ENCODE data around the gene ZNF853.

The ZNF853 gene

DNA sequence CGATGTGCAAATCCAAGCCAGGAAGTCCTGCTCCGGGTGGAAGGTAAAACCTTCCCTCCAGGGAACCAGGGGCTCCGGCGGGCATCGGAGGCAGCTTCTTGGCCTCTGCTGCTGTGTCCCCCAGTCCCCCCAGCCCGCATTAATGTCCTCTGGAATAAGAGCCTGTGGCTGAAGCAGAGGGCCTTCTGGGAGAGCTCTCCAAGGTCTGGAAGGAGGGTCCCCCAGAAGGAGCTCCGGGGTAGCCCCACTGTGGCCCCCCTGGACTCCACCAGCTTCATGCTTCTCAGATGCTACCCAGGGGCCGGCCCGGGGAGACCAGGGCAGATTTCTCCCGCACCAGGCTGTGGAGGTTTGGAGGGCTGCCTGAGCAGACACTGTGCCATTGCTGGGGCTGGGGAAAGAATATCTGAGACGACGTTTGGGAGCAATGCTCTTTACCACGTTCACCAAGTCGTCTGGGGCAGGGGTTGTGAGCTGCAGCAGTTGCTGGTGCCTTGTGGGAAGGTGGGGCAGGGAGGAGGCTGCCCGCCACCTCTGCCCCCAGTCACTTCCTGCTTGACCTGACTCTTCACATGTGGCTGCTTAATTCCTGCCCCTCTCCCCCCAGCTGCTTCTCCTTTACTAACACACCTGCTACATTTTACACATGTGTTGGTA is 8.3 kb downstream of the ZNF853 start:
- H3F3A ChIP-seq (ENCODE audit: control insufficient read depth, insufficient read depth) = no peaks in the 10 kb centered on the region
- H3K4me2 ChIP-seq (ENCODE audit: low read length) = peak overlapping the region; percentile 35
- H3K4me1 ChIP-seq (ENCODE audit: control insufficient read depth, low read length) = peaks cover 11% of the 10 kb centered on the region
- H4K20me1 ChIP-seq (ENCODE audit: control insufficient read depth, insufficient read depth, low read depth, low read length) = no peaks in the 10 kb centered on the region
- H3K27ac ChIP-seq (ENCODE audit: low read depth, low read length) = no peak overlapping the region
- H3K9me3 ChIP-seq (ENCODE audit: control insufficient read depth, insufficient read depth, low read length) = no peaks in the 10 kb centered on the region
- H3K36me3 ChIP-seq (ENCODE audit: control insufficient read depth, low read length) = no peaks in the 10 kb centered on the region
- peak overlapping the region; percentile 1; the same call in 1 of the 2 replicates for H3K4me3 ChIP-seq (ENCODE audit: low read length)
- no peaks in the 10 kb centered on the region for H3K9me2 ChIP-seq (replicated peaks; ENCODE audit: control insufficient read depth, low read length)
- no peak for TF ChIP-seq EZH2phosphoT487 (IDR thresholded peaks at IDR 0.05; ENCODE audit: borderline replicate concordance, low read length)
- TF ChIP-seq, protein P1, sequence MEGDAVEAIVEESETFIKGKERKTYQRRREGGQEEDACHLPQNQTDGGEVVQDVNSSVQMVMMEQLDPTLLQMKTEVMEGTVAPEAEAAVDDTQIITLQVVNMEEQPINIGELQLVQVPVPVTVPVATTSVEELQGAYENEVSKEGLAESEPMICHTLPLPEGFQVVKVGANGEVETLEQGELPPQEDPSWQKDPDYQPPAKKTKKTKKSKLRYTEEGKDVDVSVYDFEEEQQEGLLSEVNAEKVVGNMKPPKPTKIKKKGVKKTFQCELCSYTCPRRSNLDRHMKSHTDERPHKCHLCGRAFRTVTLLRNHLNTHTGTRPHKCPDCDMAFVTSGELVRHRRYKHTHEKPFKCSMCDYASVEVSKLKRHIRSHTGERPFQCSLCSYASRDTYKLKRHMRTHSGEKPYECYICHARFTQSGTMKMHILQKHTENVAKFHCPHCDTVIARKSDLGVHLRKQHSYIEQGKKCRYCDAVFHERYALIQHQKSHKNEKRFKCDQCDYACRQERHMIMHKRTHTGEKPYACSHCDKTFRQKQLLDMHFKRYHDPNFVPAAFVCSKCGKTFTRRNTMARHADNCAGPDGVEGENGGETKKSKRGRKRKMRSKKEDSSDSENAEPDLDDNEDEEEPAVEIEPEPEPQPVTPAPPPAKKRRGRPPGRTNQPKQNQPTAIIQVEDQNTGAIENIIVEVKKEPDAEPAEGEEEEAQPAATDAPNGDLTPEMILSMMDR (IDR thresholded peaks at IDR 0.05; ENCODE audit: low read depth, low read length, poor library complexity, severe bottlenecking) = no peak
- peaks cover 17% of the 10 kb centered on the region for H3K27me3 ChIP-seq (ENCODE audit: control insufficient read depth, low read length)
- H3K79me2 ChIP-seq (ENCODE audit: control insufficient read depth, low read length) = no peaks in the 10 kb centered on the region

DNA sequence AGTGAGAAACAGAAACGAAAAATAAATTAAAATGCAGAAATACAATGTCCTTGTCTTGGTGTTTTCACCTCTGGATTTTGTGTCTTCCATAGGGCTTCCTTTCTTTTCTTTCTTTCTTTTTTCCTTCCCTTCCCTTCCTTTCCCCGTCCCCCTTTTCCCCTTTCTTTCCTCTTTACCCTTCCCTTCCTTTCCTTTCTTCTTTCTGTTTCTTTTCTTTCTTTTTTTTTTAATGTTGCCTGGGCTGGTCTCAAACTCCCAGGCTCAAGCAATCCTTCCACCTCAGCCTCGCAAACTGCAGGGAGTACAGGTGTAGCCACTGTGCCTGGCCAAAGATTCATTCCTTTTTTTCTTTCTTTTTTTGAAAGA is 8.8 kb downstream of the ZNF853 start:
- Histone ChIP-seq H4K20me1 (ENCODE audit: control insufficient read depth, insufficient read depth, low read depth, low read length) (no peaks in the 10 kb centered on the region), H3K4me1 (ENCODE audit: control insufficient read depth, low read length) (peaks cover 11% of the 10 kb centered on the region), H3K4me2 (ENCODE audit: low read length) (peak overlapping the region; percentile 35), H3F3A (ENCODE audit: control insufficient read depth, insufficient read depth) (no peaks in the 10 kb centered on the region), H3K27ac (ENCODE audit: low read depth, low read length) (no peak overlapping the region), H3K9me3 (ENCODE audit: control insufficient read depth, insufficient read depth, low read length) (no peaks in the 10 kb centered on the region), H3K79me2 (ENCODE audit: control insufficient read depth, low read length) (no peaks in the 10 kb centered on the region), H3K4me3 (ENCODE audit: low read length) (peak overlapping the region; percentile 1; the same call in 1 of the 2 replicates), H3K27me3 (ENCODE audit: control insufficient read depth, low read length) (peaks cover 16% of the 10 kb centered on the region), H3K9me2 (replicated peaks; ENCODE audit: control insufficient read depth, low read length) (no peaks in the 10 kb centered on the region), H3K36me3 (ENCODE audit: control insufficient read depth, low read length) (no peaks in the 10 kb centered on the region)
- TF ChIP-seq, protein P1 (IDR thresholded peaks at IDR 0.05; ENCODE audit: low read depth, low read length, poor library complexity, severe bottlenecking) = no peak
- TF ChIP-seq EZH2phosphoT487 (IDR thresholded peaks at IDR 0.05; ENCODE audit: borderline replicate concordance, low read length) = no peak

DNA sequence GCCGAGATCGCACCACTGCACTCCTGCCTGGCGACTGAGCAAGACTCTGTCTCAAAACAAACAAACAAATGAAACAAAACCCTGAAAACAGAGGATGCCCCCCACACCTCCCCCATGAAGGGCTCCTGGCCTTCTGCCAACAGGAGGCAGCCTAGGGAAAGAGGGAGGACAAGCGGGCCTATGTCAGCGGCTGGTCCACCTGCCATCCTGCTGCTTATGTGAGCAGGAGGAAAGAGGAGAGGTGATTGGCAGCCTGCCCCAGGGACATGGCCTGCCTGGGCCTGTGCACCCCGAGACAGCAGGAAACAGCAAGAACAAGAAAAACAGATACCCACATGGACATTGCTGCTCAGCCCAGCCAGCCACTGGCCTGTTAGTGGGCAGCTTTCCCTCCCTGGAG is 12.6 kb downstream of the ZNF853 start:
- no peak overlapping the region for H3K4me2 ChIP-seq (ENCODE audit: low read length)
- H4K20me1 ChIP-seq (ENCODE audit: control insufficient read depth, insufficient read depth, low read depth, low read length) = no peaks in the 10 kb centered on the region
- no peaks in the 10 kb centered on the region for H3F3A ChIP-seq (ENCODE audit: control insufficient read depth, insufficient read depth)
- no peak for TF ChIP-seq EZH2phosphoT487 (IDR thresholded peaks at IDR 0.05; ENCODE audit: borderline replicate concordance, low read length)
- TF ChIP-seq, protein P1 (IDR thresholded peaks at IDR 0.05; ENCODE audit: low read depth, low read length, poor library complexity, severe bottlenecking) = no peak
- no peaks in the 10 kb centered on the region for H3K9me3 ChIP-seq (ENCODE audit: control insufficient read depth, insufficient read depth, low read length)
- no peaks in the 10 kb centered on the region for H3K79me2 ChIP-seq (ENCODE audit: control insufficient read depth, low read length)
- no peaks in the 10 kb centered on the region for H3K27me3 ChIP-seq (ENCODE audit: control insufficient read depth, low read length)
- H3K9me2 ChIP-seq (replicated peaks; ENCODE audit: control insufficient read depth, low read length) = no peaks in the 10 kb centered on the region
- H3K4me3 ChIP-seq (ENCODE audit: low read length) = no peak overlapping the region
- no peaks in the 10 kb centered on the region for H3K36me3 ChIP-seq (ENCODE audit: control insufficient read depth, low read length)
- H3K27ac ChIP-seq (ENCODE audit: low read depth, low read length) = no peak overlapping the region
- peaks cover 11% of the 10 kb centered on the region for H3K4me1 ChIP-seq (ENCODE audit: control insufficient read depth, low read length)
